HuH-7 (cell line): ENCODE measurements around the gene DYNC1H1.

ENCODE experiments used
- DNase-seq: peaks from one replicate; pipeline ENCODE4 v3.0.0; 2011; ENCODE audit warnings: low spot score

DYNC1H1 gene

GRCh38 chr14:101992708-101993107 lies 28.3 kb downstream of the DYNC1H1 start:
- DNase-seq, result no peak

GRCh38 chr14:101997429-101998336 lies 33.3 kb downstream of the DYNC1H1 start:
- DNase-seq, result no peak

GRCh38 chr14:102000902-102001301 lies 36.5 kb downstream of the DYNC1H1 start:
- DNase-seq, result no peak

- no peak for DNase-seq
These were observed 41.0 kb downstream of the DYNC1H1 start for GRCh38 chr14:102005336-102005735.

- DNase-seq, result no peak
These were observed 43.6 kb downstream of the DYNC1H1 start for GRCh38 chr14:102007916-102008418.

- DNase-seq, result no peak
These were observed 44.5 kb downstream of the DYNC1H1 start for GRCh38 chr14:102008891-102009290.

- DNase-seq, result no peak
These were observed 47.3 kb downstream of the DYNC1H1 start for GRCh38 chr14:102011631-102012030.

- DNase-seq, result no peak
These were observed 48.0 kb downstream of the DYNC1H1 start for GRCh38 chr14:102012336-102012735.

- no peak for DNase-seq
These were observed 49.4 kb downstream of the DYNC1H1 start for GRCh38 chr14:102013669-102014200.

- DNase-seq, result no peak
These were observed 50.8 kb downstream of the DYNC1H1 start for GRCh38 chr14:102015045-102015685.

GRCh38 chr14:102015771-102016170 lies 51.4 kb downstream of the DYNC1H1 start:
- no peak for DNase-seq

GRCh38 chr14:102016420-102017090 lies 52.2 kb downstream of the DYNC1H1 start:
- no peak for DNase-seq

GRCh38 chr14:102018251-102018650 lies 53.9 kb downstream of the DYNC1H1 start:
- DNase-seq, result no peak

- DNase-seq, result no peak
These were observed 54.7 kb downstream of the DYNC1H1 start for GRCh38 chr14:102019006-102019540.

GRCh38 chr14:102020058-102020971 lies 55.9 kb downstream of the DYNC1H1 start:
- DNase-seq, result no peak

- DNase-seq, result no peak
These were observed 62.6 kb downstream of the DYNC1H1 start for GRCh38 chr14:102026934-102027333.

- no peak for DNase-seq
These were observed 63.6 kb downstream of the DYNC1H1 start for GRCh38 chr14:102027951-102028350.

- no peak for DNase-seq
These were observed 64.4 kb downstream of the DYNC1H1 start for GRCh38 chr14:102028733-102029132.

GRCh38 chr14:102029956-102030355 lies 65.6 kb downstream of the DYNC1H1 start:
- no peak for DNase-seq

- DNase-seq, result no peak
These were observed 68.9 kb downstream of the DYNC1H1 start for GRCh38 chr14:102033241-102033640.

GRCh38 chr14:102034301-102034700 lies 69.9 kb downstream of the DYNC1H1 start:
- DNase-seq, result no peak
